ENCODE results near the gene MUC7.
"Not testable (repeated sequence)": the region's sequence is repeated elsewhere in the genome, so short reads cannot be mapped to it uniquely, and the experiment has no call there.

Gene MUC7

GRCh38 chr4:70452946-70453345 lies 19.1 kb upstream of the MUC7 start:
- no peak overlapping the region for H3K27ac ChIP-seq
- ChIA-PET POLR2A (ENCODE audit: low non-redundant PET) (no interaction called here), CTCF (interaction anchor here (0.6 kb wide), 1 partner anchor 153 kb away, joined by 3 read pairs; no protein-coding TSS in a partner anchor)
- no peak for DNase-seq (ENCODE audit: low spot score)
- TF ChIP-seq CTCF (conservative IDR thresholded peaks at IDR 0.05; ENCODE audit: low read depth), result no peak

GRCh38 chr4:70463335-70463734 lies 8.7 kb upstream of the MUC7 start:
- H3K27ac ChIP-seq, result no peak overlapping the region
- ChIA-PET POLR2A (ENCODE audit: low non-redundant PET) (no interaction called here), CTCF (no interaction called here)
- DNase-seq (ENCODE audit: low spot score), result no peak
- TF ChIP-seq CTCF (conservative IDR thresholded peaks at IDR 0.05; ENCODE audit: low read depth), result no peak

GRCh38 chr4:70473679-70474078 lies 1.7 kb downstream of the MUC7 start:
- no peak for TF ChIP-seq CTCF (conservative IDR thresholded peaks at IDR 0.05; ENCODE audit: low read depth)
- POLR2A ChIA-PET (ENCODE audit: low non-redundant PET), result no interaction called here

GRCh38 chr4:70488748-70489147 lies 16.8 kb downstream of the MUC7 start:
- no peak overlapping the region for H3K27ac ChIP-seq
- CTCF ChIA-PET, result interaction anchor here (0.6 kb wide), 2 partner anchors 16 to 399 kb away, joined by 3 to 4 read pairs; no protein-coding TSS in a partner anchor
- DNase-seq (ENCODE audit: low spot score), result no peak
- POLR2A ChIA-PET (ENCODE audit: low non-redundant PET), result no interaction called here
- no peak for TF ChIP-seq CTCF (conservative IDR thresholded peaks at IDR 0.05; ENCODE audit: low read depth)

More at GRCh38 chr4:70473679-70474078, 1.7 kb downstream of the MUC7 start:
- CTCF ChIA-PET, result no interaction called here
- no peak for DNase-seq (ENCODE audit: low spot score)
- H3K27ac ChIP-seq, result no peak overlapping the region

GRCh38 chr4:70496231-70496630 lies 24.2 kb downstream of the MUC7 start:
- TF ChIP-seq CTCF (conservative IDR thresholded peaks at IDR 0.05; ENCODE audit: low read depth), result no peak
- POLR2A ChIA-PET (ENCODE audit: low non-redundant PET), result no interaction called here
- DNase-seq (ENCODE audit: low spot score), result no peak
- no peak overlapping the region for H3K27ac ChIP-seq
- CTCF ChIA-PET, result no interaction called here

GRCh38 chr4:70501838-70502237 lies 29.8 kb downstream of the MUC7 start:
- DNase-seq (ENCODE audit: low spot score); CTCF ChIA-PET; H3K27ac ChIP-seq; POLR2A ChIA-PET (ENCODE audit: low non-redundant PET): not testable (repeated sequence)

- TF ChIP-seq CTCF (conservative IDR thresholded peaks at IDR 0.05; ENCODE audit: low read depth), result no peak
- ChIA-PET POLR2A (ENCODE audit: low non-redundant PET) (no interaction called here), CTCF (interaction anchor here (0.6 to 1.5 kb wide), 4 partner anchors 16 to 608 kb away, joined by 3 to 6 read pairs (median 4); no protein-coding TSS in a partner anchor)
- H3K27ac ChIP-seq, result no peak overlapping the region
- no peak for DNase-seq (ENCODE audit: low spot score)
Measured at GRCh38 chr4:70504733-70505132, 32.7 kb downstream of the MUC7 start.
